ENCODE data around the gene CLBA1.

CLBA1 gene

DNA sequence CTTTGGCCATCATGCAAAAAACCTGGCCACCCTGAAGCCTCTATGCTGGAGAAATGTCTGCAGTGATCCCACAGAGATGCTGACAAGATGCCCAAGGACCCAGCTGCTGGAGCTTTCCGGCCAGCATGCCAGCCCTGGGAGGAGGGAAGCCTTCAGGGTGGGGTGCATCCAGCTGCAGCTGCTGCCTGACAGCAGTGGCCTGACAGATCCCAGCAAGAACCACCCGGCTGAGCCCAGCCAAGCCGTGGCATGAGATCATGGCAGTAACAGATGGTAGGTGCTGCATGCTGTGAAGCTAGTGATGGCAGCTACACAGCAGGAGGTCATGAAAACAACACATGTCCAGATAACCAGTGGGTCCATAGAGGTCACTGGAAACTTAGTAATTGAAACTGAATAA is 13.8 kb downstream of the CLBA1 start:
- TF ChIP-seq, protein P1, sequence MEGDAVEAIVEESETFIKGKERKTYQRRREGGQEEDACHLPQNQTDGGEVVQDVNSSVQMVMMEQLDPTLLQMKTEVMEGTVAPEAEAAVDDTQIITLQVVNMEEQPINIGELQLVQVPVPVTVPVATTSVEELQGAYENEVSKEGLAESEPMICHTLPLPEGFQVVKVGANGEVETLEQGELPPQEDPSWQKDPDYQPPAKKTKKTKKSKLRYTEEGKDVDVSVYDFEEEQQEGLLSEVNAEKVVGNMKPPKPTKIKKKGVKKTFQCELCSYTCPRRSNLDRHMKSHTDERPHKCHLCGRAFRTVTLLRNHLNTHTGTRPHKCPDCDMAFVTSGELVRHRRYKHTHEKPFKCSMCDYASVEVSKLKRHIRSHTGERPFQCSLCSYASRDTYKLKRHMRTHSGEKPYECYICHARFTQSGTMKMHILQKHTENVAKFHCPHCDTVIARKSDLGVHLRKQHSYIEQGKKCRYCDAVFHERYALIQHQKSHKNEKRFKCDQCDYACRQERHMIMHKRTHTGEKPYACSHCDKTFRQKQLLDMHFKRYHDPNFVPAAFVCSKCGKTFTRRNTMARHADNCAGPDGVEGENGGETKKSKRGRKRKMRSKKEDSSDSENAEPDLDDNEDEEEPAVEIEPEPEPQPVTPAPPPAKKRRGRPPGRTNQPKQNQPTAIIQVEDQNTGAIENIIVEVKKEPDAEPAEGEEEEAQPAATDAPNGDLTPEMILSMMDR (conservative IDR thresholded peaks at IDR 0.05; ENCODE audit: low read depth, low read length): no peak
- H3K4me3 ChIP-seq (ENCODE audit: low read length): no peak overlapping the region
- no peak for DNase-seq (ENCODE audit: low read depth)

DNA sequence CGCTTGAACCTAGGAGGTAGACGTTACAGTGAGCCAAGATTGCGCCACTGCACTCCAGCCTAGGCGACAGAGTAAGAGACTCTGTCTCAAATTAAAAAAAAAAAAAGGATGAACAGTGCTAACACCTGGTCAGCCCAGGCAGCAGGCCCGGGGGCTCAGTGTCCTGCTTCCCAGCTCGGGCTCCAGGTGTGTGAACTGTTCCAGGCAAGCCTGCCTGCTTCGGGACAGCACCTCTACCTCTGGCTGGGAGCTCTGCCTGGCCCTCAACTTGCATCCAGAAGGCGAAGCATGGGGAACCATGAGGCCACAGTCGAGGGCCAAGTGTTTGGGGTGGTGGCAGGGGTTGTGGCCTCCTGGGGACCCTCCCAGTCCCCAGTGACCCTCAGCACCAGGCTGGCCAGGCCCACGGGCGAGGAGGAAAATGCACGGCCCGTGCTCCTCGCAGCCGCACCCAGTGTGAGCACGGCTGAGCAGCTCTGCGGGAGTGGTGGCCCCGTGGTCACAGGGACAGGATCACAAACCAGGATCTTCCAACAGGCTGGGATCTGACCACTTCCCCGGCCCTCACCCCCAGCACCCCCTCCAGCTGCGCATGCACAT is 19.8 kb downstream of the CLBA1 start:
- TF ChIP-seq, protein P1 (conservative IDR thresholded peaks at IDR 0.05; ENCODE audit: low read depth, low read length): no peak
- H3K4me3 ChIP-seq (ENCODE audit: low read length): no peak overlapping the region
- DNase-seq (ENCODE audit: low read depth): no peak

DNA sequence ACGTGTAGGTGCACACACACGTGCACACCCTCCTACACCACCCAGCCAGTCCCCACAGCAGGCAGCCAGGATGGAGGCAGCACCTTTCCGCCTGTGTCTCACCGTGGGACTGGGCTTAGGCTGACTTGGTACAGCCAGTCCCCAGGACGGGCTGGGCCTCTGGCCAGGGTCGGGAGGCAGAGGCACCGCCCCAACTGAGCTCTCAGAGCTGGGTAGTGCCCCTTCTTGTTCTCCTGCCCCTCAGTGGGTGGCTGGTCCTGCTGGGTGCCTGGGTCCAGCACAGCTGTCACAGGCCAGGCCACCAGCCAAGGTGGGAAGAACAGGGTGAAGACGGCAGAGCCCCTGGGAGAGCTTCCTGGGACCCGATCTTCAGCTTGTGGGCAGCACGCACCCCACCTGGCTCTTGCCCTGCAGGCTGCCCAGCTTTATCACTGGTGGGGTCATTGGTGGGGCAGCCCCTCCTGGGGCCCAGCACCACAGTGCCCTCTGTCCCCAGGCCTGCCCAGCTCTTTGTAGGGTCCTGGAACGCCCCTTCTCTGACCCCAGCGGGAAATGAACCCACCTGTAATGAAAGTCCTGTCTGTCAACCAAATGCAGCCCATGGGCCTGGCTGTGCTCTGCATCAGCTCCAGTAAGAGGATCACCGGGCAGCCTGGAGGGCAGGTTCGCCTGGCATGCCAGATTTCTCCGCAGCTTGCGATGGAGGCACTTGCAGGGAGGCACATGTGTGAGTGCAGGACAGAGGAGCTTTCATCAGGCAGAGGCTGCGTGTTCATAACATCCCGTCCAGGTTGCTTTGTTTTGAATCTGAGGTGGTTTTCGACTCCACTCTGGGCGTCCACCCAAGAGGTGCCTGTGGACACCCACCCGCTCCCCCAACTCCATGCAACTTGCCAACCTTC is 20.6 kb downstream of the CLBA1 start:
- TF ChIP-seq, protein P1 (conservative IDR thresholded peaks at IDR 0.05; ENCODE audit: low read depth, low read length): no peak
- DNase-seq (ENCODE audit: low read depth): no peak
- H3K4me3 ChIP-seq (ENCODE audit: low read length): no peak overlapping the region

DNA sequence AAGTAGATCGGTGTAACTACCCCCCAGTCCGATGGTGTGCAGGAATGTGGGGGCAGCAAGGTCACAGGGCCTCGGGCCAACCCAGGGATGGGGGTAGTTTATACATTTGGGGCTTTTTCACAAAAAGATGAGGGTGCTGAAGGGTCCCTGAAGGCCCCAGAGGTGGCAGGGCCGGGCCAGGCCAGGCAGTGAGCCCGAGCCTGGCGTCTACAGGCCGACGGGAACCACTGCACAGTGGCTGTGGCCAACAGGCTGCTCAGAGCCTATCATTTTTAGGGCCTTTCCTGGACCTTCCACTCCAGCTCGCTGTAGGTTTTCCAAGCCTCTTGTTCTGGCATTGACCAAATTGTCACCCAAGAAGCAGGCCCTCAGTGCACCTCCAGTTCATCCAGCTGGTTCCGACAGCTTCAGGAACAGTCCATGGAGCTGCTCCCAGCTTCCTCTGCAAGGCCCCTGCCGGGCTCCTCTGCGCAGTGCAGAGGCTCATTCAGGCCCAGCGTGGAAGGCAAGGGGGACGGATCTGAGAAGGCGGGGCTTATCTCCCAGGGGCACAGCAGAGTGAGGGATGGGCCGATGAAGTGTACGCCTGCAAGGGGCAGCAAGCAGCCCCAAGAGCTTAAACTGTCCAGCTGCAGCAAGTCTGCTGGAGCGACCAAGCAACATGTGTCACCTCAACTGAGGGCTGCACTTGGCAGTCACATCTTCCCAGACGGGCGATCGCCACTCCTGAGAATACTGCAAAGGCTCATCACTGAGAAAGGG is 21.4 kb downstream of the CLBA1 start:
- no peak for DNase-seq (ENCODE audit: low read depth)
- no peak overlapping the region for H3K4me3 ChIP-seq (ENCODE audit: low read length)
- TF ChIP-seq, protein P1 (conservative IDR thresholded peaks at IDR 0.05; ENCODE audit: low read depth, low read length): no peak

DNA sequence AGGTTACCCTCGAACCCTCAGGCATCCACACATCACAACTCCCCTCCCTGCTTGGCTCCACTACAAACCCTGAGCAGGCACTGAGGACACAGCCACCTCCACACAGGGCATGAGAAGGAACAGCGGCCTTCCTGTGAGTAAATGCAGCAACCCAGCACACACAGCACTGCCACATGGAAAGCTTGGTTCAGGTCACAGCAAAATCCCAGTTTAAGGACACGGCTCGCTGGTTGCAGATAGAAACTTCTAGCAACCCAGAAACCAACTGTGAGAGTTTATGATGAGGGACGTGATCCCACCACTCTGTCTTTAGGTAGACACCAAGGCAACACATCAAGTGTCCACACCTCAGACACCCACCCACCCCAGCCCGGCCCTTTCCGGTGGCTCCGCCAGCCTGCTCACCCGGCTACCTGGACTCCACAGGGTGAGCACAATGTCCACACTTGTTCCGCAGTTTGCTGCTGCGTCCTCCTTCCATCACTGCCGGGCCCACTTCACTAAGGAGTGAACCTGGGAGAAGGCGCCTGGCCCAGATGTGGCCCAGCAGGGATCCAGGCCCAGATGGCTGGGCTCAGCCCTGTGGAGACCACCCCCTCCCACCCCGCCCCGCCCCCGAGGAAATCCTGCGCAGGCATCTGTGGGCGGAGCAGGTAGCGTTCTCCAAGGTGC is 22.1 kb downstream of the CLBA1 start:
- DNase-seq (ENCODE audit: low read depth): no peak
- TF ChIP-seq, protein P1 (conservative IDR thresholded peaks at IDR 0.05; ENCODE audit: low read depth, low read length): no peak
- H3K4me3 ChIP-seq (ENCODE audit: low read length): no peak overlapping the region

DNA sequence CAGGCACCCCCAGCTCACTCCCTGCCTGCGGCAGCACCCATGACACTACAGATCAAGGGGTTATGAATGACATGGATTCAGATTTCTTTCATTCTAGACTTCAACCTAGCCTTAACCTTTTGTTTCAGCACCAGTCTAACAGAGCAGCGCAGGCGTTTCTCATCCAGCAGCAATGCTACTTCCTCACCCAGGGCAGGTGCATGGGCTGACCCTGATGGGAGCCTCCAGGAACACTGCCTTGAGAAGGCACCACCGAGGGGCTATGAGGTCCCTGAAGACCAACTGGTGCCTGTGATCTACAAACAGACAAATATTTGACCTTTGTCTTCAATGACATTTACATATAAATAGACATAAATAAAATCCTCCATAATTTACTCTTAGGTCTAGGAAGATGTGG is 24.5 kb downstream of the CLBA1 start:
- TF ChIP-seq, protein P1 (conservative IDR thresholded peaks at IDR 0.05; ENCODE audit: low read depth, low read length): no peak
- no peak overlapping the region for H3K4me3 ChIP-seq (ENCODE audit: low read length)
- no peak for DNase-seq (ENCODE audit: low read depth)

Data from retinal pigment epithelial cell (primary cell).